ENCODE results near the gene GPR85.

The GPR85 gene

GRCh38 chr7:113083816-113084495 lies 2.7 kb downstream of the GPR85 start:
- Histone ChIP-seq H3K36me3 (ENCODE audit: control insufficient read depth in 1 of 2, insufficient read depth in 2 of 2, low read length in 2 of 2) (no peaks in the 10 kb centered on the region), H2BK5ac (ENCODE audit: low read depth, low read length, poor library complexity) (no peak overlapping the region), H3K4me2 (ENCODE audit: low read length) (no peak overlapping the region), H4K12ac (ENCODE audit: low read depth, low read length) (no peak overlapping the region), H4K8ac (ENCODE audit: low read depth, low read length) (no peak overlapping the region), H2AFZ (ENCODE audit: insufficient read depth, low read length, poor library complexity) (no peak overlapping the region), H2BK120ac (ENCODE audit: insufficient read depth, low read length, poor library complexity) (no peak overlapping the region), H3K79me2 (ENCODE audit: control insufficient read depth, insufficient read depth, low read length, poor library complexity) (peaks cover 3% of the 10 kb centered on the region), H3K23ac (ENCODE audit: low read length) (no peak overlapping the region), H3K4me3 (ENCODE audit: low read depth, low read length) (no peak overlapping the region), H3K27ac (ENCODE audit: low read depth, low read length) (no peak overlapping the region), H3K9ac (ENCODE audit: low read length) (no peak overlapping the region), H4K91ac (ENCODE audit: low read depth, low read length) (no peak overlapping the region), H3K14ac (ENCODE audit: low read length) (no peak overlapping the region), H2AK5ac (ENCODE audit: low read length) (no peak overlapping the region), H3K4ac (ENCODE audit: low read depth, low read length) (no peak overlapping the region), H3K27me3 (ENCODE audit: insufficient read depth, low read length) (no peaks in the 10 kb centered on the region), H3K9me3 (ENCODE audit: insufficient read depth, low read depth, low read length) (no peaks in the 10 kb centered on the region), H2BK12ac (ENCODE audit: low read length) (no peak overlapping the region), H3K18ac (ENCODE audit: low read length) (no peak overlapping the region), H3K4me1 (ENCODE audit: control insufficient read depth in 1 of 2, insufficient read depth in 2 of 2, low read length in 2 of 2) (no peaks in the 10 kb centered on the region), H3K79me1 (ENCODE audit: low read length) (peaks cover 4% of the 10 kb centered on the region)
- no CpG with 5 or more reads among the region's 10 CpGs for WGBS (ENCODE audit: extremely low coverage, insufficient coverage, insufficient read length)
- no peak for DNase-seq

GRCh38 chr7:113083132-113083815 lies 3.4 kb downstream of the GPR85 start:
- no peak overlapping the region for H4K8ac ChIP-seq (ENCODE audit: low read depth, low read length)
- no peak overlapping the region for H3K14ac ChIP-seq (ENCODE audit: low read length)
- no peak overlapping the region for H3K4me2 ChIP-seq (ENCODE audit: low read length)
- no peak overlapping the region for H2BK120ac ChIP-seq (ENCODE audit: insufficient read depth, low read length, poor library complexity)
- H3K36me3 ChIP-seq (ENCODE audit: control insufficient read depth in 1 of 2, insufficient read depth in 2 of 2, low read length in 2 of 2), result no peaks in the 10 kb centered on the region
- H3K23ac ChIP-seq (ENCODE audit: low read length), result no peak overlapping the region
- H2BK12ac ChIP-seq (ENCODE audit: low read length), result no peak overlapping the region
- no peak overlapping the region for H4K12ac ChIP-seq (ENCODE audit: low read depth, low read length)
- no peak overlapping the region for H2AFZ ChIP-seq (ENCODE audit: insufficient read depth, low read length, poor library complexity)
- H3K4me1 ChIP-seq (ENCODE audit: control insufficient read depth in 1 of 2, insufficient read depth in 2 of 2, low read length in 2 of 2), result no peaks in the 10 kb centered on the region
- no peak overlapping the region for H3K9ac ChIP-seq (ENCODE audit: low read length)
- H4K91ac ChIP-seq (ENCODE audit: low read depth, low read length), result no peak overlapping the region
- no peaks in the 10 kb centered on the region for H3K9me3 ChIP-seq (ENCODE audit: insufficient read depth, low read depth, low read length)
- no peak overlapping the region for H3K4me3 ChIP-seq (ENCODE audit: low read depth, low read length)
- no peak overlapping the region for H3K27ac ChIP-seq (ENCODE audit: low read depth, low read length)
- WGBS (ENCODE audit: extremely low coverage, insufficient coverage, insufficient read length), result no CpG with 5 or more reads among the region's 1 CpG
- H3K4ac ChIP-seq (ENCODE audit: low read depth, low read length), result no peak overlapping the region
- peaks cover 4% of the 10 kb centered on the region for H3K79me1 ChIP-seq (ENCODE audit: low read length)
- H2AK5ac ChIP-seq (ENCODE audit: low read length), result no peak overlapping the region
- H3K79me2 ChIP-seq (ENCODE audit: control insufficient read depth, insufficient read depth, low read length, poor library complexity), result peaks cover 3% of the 10 kb centered on the region
- no peaks in the 10 kb centered on the region for H3K27me3 ChIP-seq (ENCODE audit: insufficient read depth, low read length)
- no peak for DNase-seq
- H2BK5ac ChIP-seq (ENCODE audit: low read depth, low read length, poor library complexity), result no peak overlapping the region
- no peak overlapping the region for H3K18ac ChIP-seq (ENCODE audit: low read length)

DNA sequence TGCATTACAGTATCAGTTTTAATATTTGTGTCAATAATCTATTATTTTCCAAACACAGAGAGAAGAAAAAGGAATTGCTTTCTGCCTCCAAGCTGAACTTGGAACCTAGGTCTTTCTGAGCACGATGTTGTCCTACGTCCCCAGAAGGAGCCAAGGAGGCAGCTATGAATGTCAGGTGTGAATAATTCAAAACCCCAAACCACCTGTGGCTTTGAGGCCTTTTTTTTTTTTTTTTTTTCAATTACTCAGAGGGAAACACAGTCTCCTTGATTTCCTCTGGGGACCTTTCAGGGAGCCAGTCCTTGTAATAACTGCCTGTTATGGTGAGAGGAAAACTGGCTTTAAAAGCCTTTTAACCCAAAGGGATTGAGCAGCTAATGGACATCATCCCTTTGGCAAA lies 8.3 kb downstream of the GPR85 start:
- WGBS (ENCODE audit: extremely low coverage, insufficient coverage, insufficient read length), result no CpG with 5 or more reads among the region's 2 CpGs
- H3K36me3 ChIP-seq (ENCODE audit: control insufficient read depth in 1 of 2, insufficient read depth in 2 of 2, low read length in 2 of 2), result no peaks in the 10 kb centered on the region

DNA sequence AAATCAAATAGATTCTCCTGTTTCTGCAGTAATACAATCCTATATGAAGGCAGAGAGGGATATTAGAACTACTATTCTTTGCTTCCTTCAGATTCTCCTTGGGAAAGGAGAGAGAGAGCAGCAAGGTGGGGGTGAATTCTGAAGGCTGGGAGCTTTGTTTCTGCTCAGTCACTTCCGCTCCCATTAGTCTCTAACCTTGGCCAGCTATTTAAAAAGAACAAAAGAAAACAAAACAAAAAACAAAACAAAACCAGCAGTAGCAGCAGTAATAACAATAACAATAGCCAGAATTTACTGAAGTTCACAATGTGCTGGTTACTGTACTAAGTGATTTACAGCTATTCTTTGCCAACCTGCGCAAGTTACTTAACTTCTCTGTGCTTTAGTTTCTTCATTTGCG lies 9.9 kb downstream of the GPR85 start:
- H3K27me3 ChIP-seq (ENCODE audit: insufficient read depth, low read length), result no peaks in the 10 kb centered on the region
- no peaks in the 10 kb centered on the region for H3K4me1 ChIP-seq (ENCODE audit: control insufficient read depth in 1 of 2, insufficient read depth in 2 of 2, low read length in 2 of 2)
- no CpG with 5 or more reads among the region's 3 CpGs for WGBS (ENCODE audit: extremely low coverage, insufficient coverage, insufficient read length)
- H3K27ac ChIP-seq (ENCODE audit: low read depth, low read length), result no peak overlapping the region
- H3K79me1 ChIP-seq (ENCODE audit: low read length), result no peaks in the 10 kb centered on the region
- no peak overlapping the region for H3K23ac ChIP-seq (ENCODE audit: low read length)
- no peak overlapping the region for H3K18ac ChIP-seq (ENCODE audit: low read length)
- no peak overlapping the region for H3K4me3 ChIP-seq (ENCODE audit: low read depth, low read length)
- H3K14ac ChIP-seq (ENCODE audit: low read length), result no peak overlapping the region
- H2BK120ac ChIP-seq (ENCODE audit: insufficient read depth, low read length, poor library complexity), result no peak overlapping the region
- no peak overlapping the region for H4K8ac ChIP-seq (ENCODE audit: low read depth, low read length)
- no peak overlapping the region for H3K4ac ChIP-seq (ENCODE audit: low read depth, low read length)
- no peak overlapping the region for H3K4me2 ChIP-seq (ENCODE audit: low read length)
- H2BK12ac ChIP-seq (ENCODE audit: low read length), result no peak overlapping the region
- DNase-seq, result no peak
- no peak overlapping the region for H4K12ac ChIP-seq (ENCODE audit: low read depth, low read length)
- no peak overlapping the region for H2AK5ac ChIP-seq (ENCODE audit: low read length)
- no peak overlapping the region for H2BK5ac ChIP-seq (ENCODE audit: low read depth, low read length, poor library complexity)
- no peaks in the 10 kb centered on the region for H3K79me2 ChIP-seq (ENCODE audit: control insufficient read depth, insufficient read depth, low read length, poor library complexity)
- no peaks in the 10 kb centered on the region for H3K36me3 ChIP-seq (ENCODE audit: control insufficient read depth in 1 of 2, insufficient read depth in 2 of 2, low read length in 2 of 2)
- H3K9ac ChIP-seq (ENCODE audit: low read length), result no peak overlapping the region
- no peak overlapping the region for H2AFZ ChIP-seq (ENCODE audit: insufficient read depth, low read length, poor library complexity)
- no peaks in the 10 kb centered on the region for H3K9me3 ChIP-seq (ENCODE audit: insufficient read depth, low read depth, low read length)
- no peak overlapping the region for H4K91ac ChIP-seq (ENCODE audit: low read depth, low read length)

More for the DNA sequence above, 8.3 kb downstream of the GPR85 start:
- H3K27ac ChIP-seq (ENCODE audit: low read depth, low read length), result no peak overlapping the region
- no peak overlapping the region for H2BK5ac ChIP-seq (ENCODE audit: low read depth, low read length, poor library complexity)
- H3K9me3 ChIP-seq (ENCODE audit: insufficient read depth, low read depth, low read length), result no peaks in the 10 kb centered on the region
- no peaks in the 10 kb centered on the region for H3K27me3 ChIP-seq (ENCODE audit: insufficient read depth, low read length)
- H3K4me3 ChIP-seq (ENCODE audit: low read depth, low read length), result no peak overlapping the region
- H4K91ac ChIP-seq (ENCODE audit: low read depth, low read length), result no peak overlapping the region
- H3K14ac ChIP-seq (ENCODE audit: low read length), result no peak overlapping the region
- no peak overlapping the region for H2AK5ac ChIP-seq (ENCODE audit: low read length)
- no peaks in the 10 kb centered on the region for H3K79me1 ChIP-seq (ENCODE audit: low read length)
- H2BK12ac ChIP-seq (ENCODE audit: low read length), result no peak overlapping the region
- H3K4me1 ChIP-seq (ENCODE audit: control insufficient read depth in 1 of 2, insufficient read depth in 2 of 2, low read length in 2 of 2), result no peaks in the 10 kb centered on the region
- H3K79me2 ChIP-seq (ENCODE audit: control insufficient read depth, insufficient read depth, low read length, poor library complexity), result no peaks in the 10 kb centered on the region
- no peak overlapping the region for H4K8ac ChIP-seq (ENCODE audit: low read depth, low read length)
- no peak overlapping the region for H3K18ac ChIP-seq (ENCODE audit: low read length)
- no peak overlapping the region for H3K4ac ChIP-seq (ENCODE audit: low read depth, low read length)
- no peak overlapping the region for H2AFZ ChIP-seq (ENCODE audit: insufficient read depth, low read length, poor library complexity)
- H4K12ac ChIP-seq (ENCODE audit: low read depth, low read length), result no peak overlapping the region
- H3K9ac ChIP-seq (ENCODE audit: low read length), result no peak overlapping the region
- H3K4me2 ChIP-seq (ENCODE audit: low read length), result no peak overlapping the region
- no peak overlapping the region for H2BK120ac ChIP-seq (ENCODE audit: insufficient read depth, low read length, poor library complexity)
- DNase-seq, result no peak
- H3K23ac ChIP-seq (ENCODE audit: low read length), result no peak overlapping the region

Data from trophoblast cell (in vitro differentiated cells and primary cell).